LNCaP clone FGC (cell line): ENCODE results near the gene MLH1.
"Not testable (repeated sequence)": the region's sequence is repeated elsewhere in the genome, so short reads cannot be mapped to it uniquely, and the experiment has no call there.

Experiments
- DNase-seq: peaks from one replicate; pipeline ENCODE4 v3.0.0-alpha.2; 2011; ENCODE audit warnings: low read depth
- H3K4me3 ChIP-seq: 2 replicates; pipeline ENCODE4 v1.5.1; 2011; ENCODE audit warnings: mild to moderate bottlenecking, low read depth, low read length, control low read depth
- TF ChIP-seq, protein P1 (sequence below): IDR thresholded peaks from 2 replicates; pipeline ENCODE4 v1.5.1; 2012; ENCODE audit warnings: mild to moderate bottlenecking; ENCODE audit not compliant: control insufficient read depth, insufficient read depth; ENCODE audit errors: extremely low read depth

The MLH1 gene

GRCh38 chr3:36954452-36955134, 38.7 kb upstream of the MLH1 start:
- DNase-seq = no peak
- TF ChIP-seq, protein P1, sequence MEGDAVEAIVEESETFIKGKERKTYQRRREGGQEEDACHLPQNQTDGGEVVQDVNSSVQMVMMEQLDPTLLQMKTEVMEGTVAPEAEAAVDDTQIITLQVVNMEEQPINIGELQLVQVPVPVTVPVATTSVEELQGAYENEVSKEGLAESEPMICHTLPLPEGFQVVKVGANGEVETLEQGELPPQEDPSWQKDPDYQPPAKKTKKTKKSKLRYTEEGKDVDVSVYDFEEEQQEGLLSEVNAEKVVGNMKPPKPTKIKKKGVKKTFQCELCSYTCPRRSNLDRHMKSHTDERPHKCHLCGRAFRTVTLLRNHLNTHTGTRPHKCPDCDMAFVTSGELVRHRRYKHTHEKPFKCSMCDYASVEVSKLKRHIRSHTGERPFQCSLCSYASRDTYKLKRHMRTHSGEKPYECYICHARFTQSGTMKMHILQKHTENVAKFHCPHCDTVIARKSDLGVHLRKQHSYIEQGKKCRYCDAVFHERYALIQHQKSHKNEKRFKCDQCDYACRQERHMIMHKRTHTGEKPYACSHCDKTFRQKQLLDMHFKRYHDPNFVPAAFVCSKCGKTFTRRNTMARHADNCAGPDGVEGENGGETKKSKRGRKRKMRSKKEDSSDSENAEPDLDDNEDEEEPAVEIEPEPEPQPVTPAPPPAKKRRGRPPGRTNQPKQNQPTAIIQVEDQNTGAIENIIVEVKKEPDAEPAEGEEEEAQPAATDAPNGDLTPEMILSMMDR = no peak
- no peak overlapping the region for H3K4me3 ChIP-seq

GRCh38 chr3:36956155-36956554, 37.2 kb upstream of the MLH1 start:
- H3K4me3 ChIP-seq = no peak overlapping the region
- no peak for DNase-seq
- TF ChIP-seq, protein P1 = no peak

- no peak overlapping the region for H3K4me3 ChIP-seq
- DNase-seq = no peak
- TF ChIP-seq, protein P1 = no peak
Measured at GRCh38 chr3:36957063-36957462, 36.3 kb upstream of the MLH1 start.

- TF ChIP-seq, protein P1 = no peak
- H3K4me3 ChIP-seq = no peak overlapping the region
- no peak for DNase-seq
Measured at GRCh38 chr3:36957862-36958686, 35.2 kb upstream of the MLH1 start.

DNA sequence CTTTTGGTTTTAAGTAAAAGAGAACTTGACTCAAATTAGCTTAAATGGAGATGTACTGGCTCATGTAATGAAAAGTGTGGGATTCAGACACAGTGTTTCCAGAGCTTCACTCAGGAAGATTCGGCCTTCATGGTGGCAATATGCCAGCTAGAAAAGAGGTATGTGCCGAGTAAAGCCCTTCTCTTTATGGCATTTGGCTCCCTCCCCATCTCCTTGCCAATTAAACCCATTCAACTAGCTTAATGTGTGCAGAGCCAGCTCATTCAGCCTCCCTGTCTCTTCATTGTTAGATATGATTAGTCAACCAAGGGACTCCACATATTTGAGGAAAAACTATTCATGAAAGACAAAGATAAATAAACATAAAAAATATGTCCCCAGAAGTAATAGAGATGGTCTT, 33.5 kb upstream of the MLH1 start:
- DNase-seq = peak; percentile 34
- no peak overlapping the region for H3K4me3 ChIP-seq
- TF ChIP-seq, protein P1 = no peak

DNA sequence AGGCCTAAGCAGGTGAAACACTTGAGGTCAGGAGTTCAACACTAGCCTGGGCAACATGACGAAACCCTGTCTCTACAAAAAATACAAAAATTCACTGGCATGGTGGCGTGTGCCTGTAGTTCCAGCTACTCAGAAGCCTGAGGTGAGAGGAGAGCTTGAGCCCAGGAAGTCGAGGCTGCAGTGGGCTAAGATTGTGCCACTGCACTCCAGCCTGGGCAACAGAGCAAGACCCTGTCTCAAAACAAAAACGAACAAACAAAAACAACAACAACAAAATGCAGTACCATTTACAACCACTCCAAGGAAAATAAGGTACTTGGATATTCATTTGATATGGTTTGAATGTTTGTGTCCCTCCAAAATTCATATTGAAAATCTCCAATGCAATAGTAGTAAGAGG, 32.8 kb upstream of the MLH1 start:
- TF ChIP-seq, protein P1 = no peak
- DNase-seq = no peak
- no peak overlapping the region for H3K4me3 ChIP-seq

- H3K4me3 ChIP-seq, DNase-seq: not testable (repeated sequence)
Measured at GRCh38 chr3:36963008-36963407, 30.3 kb upstream of the MLH1 start.
